Stomach smooth muscle (tissue), 2 donors: ENCODE results near the gene KCNH4.
"Not testable (repeated sequence)": the region's sequence is repeated elsewhere in the genome, so short reads cannot be mapped to it uniquely, and the experiment has no call there.

Source experiments
- H3K27ac ChIP-seq: one replicate; pipeline ENCODE4 v1.7.0; 2013; ENCODE audit warnings: mild to moderate bottlenecking, low read length, inconsistent platforms
- H3K27me3 ChIP-seq, 2 donors: one replicate each; pipeline ENCODE4 v1.7.0; 2013; ENCODE audit warnings: low read length in 2 of 2; ENCODE audit not compliant: insufficient read depth in 2 of 2, control insufficient read depth in 1 of 2
- H3K36me3 ChIP-seq, 2 donors: one replicate each; pipeline ENCODE4 v1.7.0; 2013; ENCODE audit warnings: low read length in 2 of 2; ENCODE audit not compliant: control insufficient read depth in 2 of 2, insufficient read depth in 2 of 2
- H3K4me1 ChIP-seq: one replicate; pipeline ENCODE4 v1.7.0; 2013; ENCODE audit warnings: low read length; ENCODE audit not compliant: control insufficient read depth, insufficient read depth
- H3K4me3 ChIP-seq, 2 donors: one replicate each; pipeline ENCODE4 v1.7.0; 2013; ENCODE audit warnings: low read length in 2 of 2
- H3K9ac ChIP-seq, 2 donors: one replicate each; pipeline ENCODE4 v1.7.0; 2013; ENCODE audit warnings: low read length in 2 of 2, mild to moderate bottlenecking in 1 of 2
- H3K9me3 ChIP-seq, 2 donors: one replicate each; pipeline ENCODE4 v1.7.0; 2013; ENCODE audit warnings: low read length in 2 of 2; ENCODE audit not compliant: control insufficient read depth in 2 of 2
- donor health status: healthy.
- donor health status: Pancreatic carcinoma.

The KCNH4 gene

DNA sequence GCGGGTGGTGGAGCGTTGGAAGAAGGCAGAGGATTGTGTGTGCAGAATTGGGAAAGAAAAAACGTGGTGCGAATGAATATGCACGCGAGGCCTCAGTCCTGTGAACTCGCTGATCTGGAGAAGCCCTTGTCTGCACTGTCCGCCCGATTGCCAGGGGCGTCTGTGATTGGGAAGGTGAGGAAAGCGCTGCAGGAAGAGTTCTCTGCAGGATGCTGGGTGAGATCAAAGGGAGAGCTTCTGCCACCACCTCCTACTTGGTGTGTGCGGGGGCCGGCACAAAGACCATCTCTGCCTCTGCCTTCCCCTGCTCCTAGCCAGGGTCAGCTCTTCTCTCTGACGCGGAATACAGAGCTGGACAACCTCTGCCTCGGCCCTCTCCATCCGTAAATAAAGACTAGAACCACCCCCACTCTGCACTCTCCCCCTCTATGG is 25.3 kb downstream of the KCNH4 start:
- peaks cover 0 to 8% of the 10 kb centered on the region in 2 donors for H3K9me3 ChIP-seq
- peaks cover 0 to 3% of the 10 kb centered on the region in 2 donors for H3K36me3 ChIP-seq
- H3K27ac ChIP-seq = no peak overlapping the region
- peak overlapping the region; percentile 60 to 99 for H3K4me3 ChIP-seq
- peaks cover 17% of the 10 kb centered on the region for H3K4me1 ChIP-seq
- H3K27me3 ChIP-seq = no peaks in the 10 kb centered on the region
- no peak overlapping the region for H3K9ac ChIP-seq

DNA sequence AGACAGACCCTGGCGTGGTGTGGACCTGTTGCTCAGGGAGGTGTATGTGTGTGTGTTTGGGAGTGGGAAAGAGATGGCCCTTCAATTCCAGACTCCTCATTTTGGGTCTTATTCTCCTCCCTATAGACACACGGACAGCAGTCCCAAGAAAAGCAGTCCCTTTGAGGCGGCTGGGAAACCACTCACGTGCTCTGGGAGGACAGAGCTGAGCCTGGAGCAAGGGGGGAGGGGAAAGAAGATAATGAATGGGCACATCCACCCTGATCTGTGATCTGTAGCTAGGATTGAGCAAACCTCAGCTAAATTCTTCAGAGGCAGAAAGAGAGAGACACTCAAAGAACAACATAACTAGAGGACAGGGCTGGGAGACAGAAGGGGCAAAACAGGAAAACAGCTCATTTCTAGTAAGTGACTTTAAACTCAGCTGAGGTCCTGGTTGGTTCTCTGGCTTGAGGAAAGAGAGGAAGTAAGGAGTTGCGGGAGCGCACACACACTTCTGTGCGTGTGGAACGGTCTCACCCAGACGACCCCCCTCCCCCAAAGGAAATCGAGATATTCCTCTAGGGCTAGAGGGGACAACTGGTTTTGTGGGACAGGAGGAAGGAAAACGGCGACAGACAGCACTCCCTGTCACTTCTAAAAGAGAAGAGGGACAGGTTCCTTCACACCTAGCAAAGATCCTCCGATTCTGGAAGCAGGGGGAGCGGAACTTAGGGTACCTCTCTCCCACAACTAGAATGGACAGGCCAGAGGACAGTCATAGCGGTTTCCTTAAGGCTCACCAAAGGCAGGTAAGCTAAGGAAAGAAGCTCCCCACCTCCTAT is 26.8 kb downstream of the KCNH4 start:
- Histone ChIP-seq H3K9ac (peak overlapping the region; percentile 93 to 98), H3K36me3 (peaks cover 0 to 3% of the 10 kb centered on the region in 2 donors), H3K4me3 (peak overlapping the region; percentile 93 to 99), H3K27me3 (no peaks in the 10 kb centered on the region), H3K9me3 (peaks cover 0 to 8% of the 10 kb centered on the region in 2 donors), H3K4me1 (peaks cover 17% of the 10 kb centered on the region), H3K27ac (peak overlapping the region; percentile 78)

DNA sequence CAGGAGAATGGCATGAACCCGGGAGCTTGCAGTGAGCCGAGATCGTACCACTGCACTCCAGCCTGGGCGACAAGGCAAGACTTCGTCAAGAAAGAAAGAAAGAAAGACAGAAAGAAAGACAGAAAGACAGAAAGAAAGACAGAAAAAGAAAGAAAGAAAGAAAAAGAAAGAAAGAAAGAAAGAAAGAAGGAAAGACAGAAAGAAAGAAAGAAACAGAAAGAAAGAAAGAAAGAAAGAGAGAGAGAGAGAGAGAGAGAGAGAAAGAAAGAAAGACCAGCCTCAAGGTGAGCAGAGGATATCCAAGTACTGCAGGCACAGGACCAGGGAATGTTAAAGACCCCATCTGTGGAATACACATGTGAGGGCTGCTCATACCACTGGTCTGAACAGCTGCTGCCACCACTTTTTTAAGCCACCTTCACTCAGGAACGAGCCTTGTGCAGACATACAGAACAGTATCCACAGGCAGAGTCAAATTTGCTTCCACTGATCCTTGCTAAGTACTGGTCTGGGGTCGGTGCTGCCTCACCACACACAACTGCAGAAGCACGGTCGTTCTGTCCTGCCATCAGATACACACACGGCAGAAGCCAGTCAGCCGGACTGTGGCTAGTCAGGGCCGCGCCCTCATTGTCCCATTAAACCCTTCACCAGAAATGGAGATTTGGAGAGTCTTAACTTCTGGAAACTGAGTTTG is 33.9 kb downstream of the KCNH4 start:
- Histone ChIP-seq H3K9me3 (no peaks in the 10 kb centered on the region), H3K36me3 (peaks cover 8 to 13% of the 10 kb centered on the region in 2 donors), H3K27ac (no peak overlapping the region), H3K4me1 (peaks cover 6% of the 10 kb centered on the region), H3K4me3 (no peak overlapping the region), H3K27me3 (no peaks in the 10 kb centered on the region), H3K9ac (no peak overlapping the region)

DNA sequence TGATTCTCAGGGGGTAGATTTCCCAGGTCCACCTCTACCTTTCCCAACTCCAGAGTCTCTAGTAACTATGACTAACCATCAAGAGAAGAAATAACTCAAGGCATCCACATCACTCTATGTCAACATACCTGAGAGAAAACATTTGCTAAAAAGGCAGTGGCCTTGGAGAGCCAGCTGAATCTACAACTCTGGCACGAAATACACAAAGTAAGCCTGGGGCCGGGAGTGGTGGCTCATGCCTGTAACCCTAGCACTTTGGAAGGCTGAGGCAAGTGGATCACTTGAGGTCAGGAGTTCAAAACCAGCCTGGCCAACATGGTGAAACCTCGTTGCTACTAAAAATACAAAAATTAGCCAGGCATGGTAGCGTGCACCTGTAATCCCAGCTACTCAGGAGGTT is 37.8 kb downstream of the KCNH4 start:
- Histone ChIP-seq H3K36me3 (peaks cover 8 to 14% of the 10 kb centered on the region in 2 donors), H3K4me1 (peaks cover 17% of the 10 kb centered on the region)

DNA sequence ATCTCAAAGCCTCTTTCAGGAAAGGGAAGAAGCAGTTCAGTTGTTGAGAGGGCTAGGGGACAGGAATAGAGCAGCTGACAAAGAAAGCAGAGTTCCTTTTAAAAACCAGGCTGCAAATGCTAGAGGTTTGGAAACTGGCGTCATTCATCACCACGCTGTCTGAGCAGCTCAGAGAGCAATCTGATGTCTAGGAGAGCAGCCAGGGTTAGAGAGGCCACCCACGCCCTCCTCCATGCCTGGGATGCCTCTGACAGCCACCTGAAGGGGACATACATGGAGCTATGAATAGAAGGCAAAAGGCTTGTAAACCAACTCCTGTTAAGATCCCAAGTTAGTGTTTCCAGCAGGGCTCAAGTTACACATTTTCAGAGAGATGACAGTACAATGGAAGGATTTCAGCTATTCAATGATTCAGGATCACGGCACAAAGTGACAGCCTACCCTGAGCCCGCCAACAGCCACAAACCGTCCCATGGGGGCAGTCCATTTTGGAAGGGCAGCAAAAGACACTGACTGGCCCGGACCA is 38.5 kb downstream of the KCNH4 start:
- H3K9me3 ChIP-seq = no peaks in the 10 kb centered on the region
- peaks cover 19% of the 10 kb centered on the region for H3K4me1 ChIP-seq
- H3K9ac ChIP-seq = no peak overlapping the region
- H3K27ac ChIP-seq = no peak overlapping the region
- H3K27me3 ChIP-seq = no peaks in the 10 kb centered on the region
- H3K4me3 ChIP-seq = no peak overlapping the region
- H3K36me3 ChIP-seq = peaks cover 8 to 14% of the 10 kb centered on the region in 2 donors

More for the DNA sequence above, 37.8 kb downstream of the KCNH4 start:
- H3K27me3 ChIP-seq, H3K27ac ChIP-seq, H3K4me3 ChIP-seq, H3K9ac ChIP-seq, H3K9me3 ChIP-seq: not testable (repeated sequence)

DNA sequence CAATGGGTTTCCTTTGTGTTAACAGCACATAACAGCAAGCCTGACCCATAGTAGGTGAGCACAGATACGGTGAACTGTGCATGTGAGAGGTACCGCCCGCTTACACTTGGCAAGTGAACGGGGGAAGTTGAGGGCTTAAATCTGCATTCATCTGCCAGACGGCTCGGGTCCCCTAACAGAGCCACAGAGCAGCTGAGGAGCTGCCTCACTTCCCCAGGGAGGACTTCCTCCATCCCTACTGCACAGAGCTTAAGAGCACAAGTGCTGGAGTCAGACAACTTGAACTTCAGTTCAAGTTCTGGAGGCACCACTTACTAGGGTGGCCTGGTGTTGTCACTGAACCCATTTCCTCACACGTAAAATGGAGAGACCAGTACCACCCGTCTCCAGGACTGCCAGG is 39.6 kb downstream of the KCNH4 start:
- Histone ChIP-seq H3K36me3 (peaks cover 3 to 12% of the 10 kb centered on the region in 2 donors), H3K4me1 (peaks cover 19% of the 10 kb centered on the region), H3K27ac (no peak overlapping the region), H3K27me3 (no peaks in the 10 kb centered on the region), H3K9ac (no peak overlapping the region), H3K4me3 (no peak overlapping the region), H3K9me3 (no peaks in the 10 kb centered on the region)

DNA sequence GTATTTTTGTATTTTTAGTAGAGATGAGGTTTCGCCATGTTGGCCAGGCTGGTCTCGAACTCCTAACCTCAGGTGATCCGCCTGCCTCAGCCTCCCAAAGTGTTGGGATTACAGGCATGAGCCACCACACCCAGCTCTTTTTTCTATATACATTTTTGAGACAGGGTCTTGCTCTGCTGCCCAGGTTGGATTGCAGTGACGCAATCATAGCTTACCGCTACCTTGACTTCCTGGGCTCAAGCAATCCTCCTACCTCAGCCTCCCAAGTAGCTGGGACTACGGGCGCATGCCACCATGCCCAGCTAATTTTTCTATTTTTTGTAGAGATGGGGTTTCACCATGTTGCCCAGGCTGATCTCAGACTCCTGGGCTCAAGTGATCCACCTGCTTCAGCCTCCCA is 40.3 kb downstream of the KCNH4 start:
- Histone ChIP-seq H3K36me3 (peaks cover 5 to 12% of the 10 kb centered on the region in 2 donors), H3K4me1 (peaks cover 19% of the 10 kb centered on the region)
- not testable (repeated sequence) for H3K27ac ChIP-seq, H3K9me3 ChIP-seq, H3K4me3 ChIP-seq, H3K27me3 ChIP-seq, H3K9ac ChIP-seq

DNA sequence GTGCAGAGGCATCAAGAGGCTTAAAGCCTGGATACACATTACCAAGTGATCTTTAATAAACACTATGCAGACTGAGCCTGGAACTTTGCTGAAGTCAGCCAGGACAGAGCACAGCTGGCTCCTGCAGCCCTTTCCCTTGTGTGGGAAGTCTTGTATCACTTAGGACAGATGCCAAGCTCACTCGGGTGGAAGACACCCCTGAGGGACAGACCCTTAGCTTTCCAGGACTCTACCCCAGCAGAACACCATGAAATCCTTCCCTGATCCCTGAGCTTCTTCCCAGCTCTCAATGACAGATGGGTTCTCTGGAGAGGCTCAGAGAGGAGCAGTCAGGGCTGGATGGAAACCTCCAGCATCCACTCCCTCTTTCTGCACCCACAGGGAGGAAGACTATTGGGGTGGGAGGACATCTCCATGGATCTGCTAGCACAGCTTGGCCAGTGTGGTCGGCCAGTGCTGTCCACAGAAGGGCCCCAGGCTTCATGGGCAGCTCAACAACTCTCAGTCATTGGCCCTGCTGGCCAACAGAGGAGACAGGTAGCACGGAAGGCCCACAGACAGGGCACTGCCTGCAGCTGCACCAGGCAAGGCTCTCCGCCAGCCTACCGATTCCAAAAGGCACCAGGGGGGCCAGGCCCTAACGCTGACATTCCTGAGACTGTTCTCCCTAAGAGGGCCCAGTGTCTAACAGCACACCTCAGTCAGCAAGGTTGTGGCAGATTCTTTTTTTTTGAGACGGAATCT is 42.0 kb downstream of the KCNH4 start:
- H3K36me3 ChIP-seq = peaks cover 5 to 9% of the 10 kb centered on the region in 2 donors

DNA sequence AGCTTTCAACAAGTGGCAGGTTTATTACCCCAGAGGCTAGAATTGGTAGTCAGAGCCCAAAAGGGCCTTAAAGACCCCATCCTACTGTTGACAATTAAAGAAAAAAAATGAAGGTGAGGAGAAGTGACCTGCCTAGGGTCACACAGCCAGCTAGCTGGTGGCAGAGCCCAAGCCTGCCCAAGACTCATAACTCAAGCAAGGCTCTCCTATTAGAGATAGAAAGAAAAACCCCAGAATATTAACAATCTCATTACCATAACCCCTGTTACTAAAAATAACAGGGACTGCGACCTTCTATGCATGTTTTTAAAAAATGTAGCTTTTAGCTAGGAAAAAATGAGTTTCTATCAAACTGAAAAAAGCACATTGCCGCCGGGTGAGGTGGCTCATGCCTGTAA is 44.3 kb downstream of the KCNH4 start:
- peaks cover 25% of the 10 kb centered on the region for H3K4me1 ChIP-seq
- H3K27ac ChIP-seq = no peak overlapping the region
- H3K36me3 ChIP-seq = peaks cover 5 to 6% of the 10 kb centered on the region in 2 donors
- H3K27me3 ChIP-seq = no peaks in the 10 kb centered on the region
- H3K9me3 ChIP-seq = no peaks in the 10 kb centered on the region
- H3K9ac ChIP-seq = no peak overlapping the region
- H3K4me3 ChIP-seq = no peak overlapping the region

More for the DNA sequence above, 42.0 kb downstream of the KCNH4 start:
- peak overlapping the region in 1 of 2 donors; percentile 3 for H3K4me3 ChIP-seq
- peak overlapping the region; percentile 4 to 36 for H3K9ac ChIP-seq
- no peaks in the 10 kb centered on the region for H3K9me3 ChIP-seq
- peak overlapping the region; percentile 37 for H3K27ac ChIP-seq
- H3K27me3 ChIP-seq = no peaks in the 10 kb centered on the region
- peaks cover 24% of the 10 kb centered on the region for H3K4me1 ChIP-seq
